Cerebellar nuclear complex (tissue), 1 donor: Measurements from ENCODE around the gene DNMBP.
"Not testable (repeated sequence)": the region's sequence is repeated elsewhere in the genome, so short reads cannot be mapped to it uniquely, and the experiment has no call there.

Source experiments
- DNase-seq, 2 experiments: peaks; one replicate each; lab custom pipeline; 2025; lab: John Stamatoyannopoulos, UW

The DNMBP gene

GRCh38 chr10:99984211-99985034 lies 25.3 kb downstream of the DNMBP start:
- no peak for DNase-seq

GRCh38 chr10:99983280-99983988 lies 26.3 kb downstream of the DNMBP start:
- peak in 1 of 2 experiments; percentile 11 for DNase-seq

GRCh38 chr10:99982728-99983127 lies 27.0 kb downstream of the DNMBP start:
- DNase-seq, result no peak

- no peak for DNase-seq
Measured at GRCh38 chr10:99981581-99982199, 28.1 kb downstream of the DNMBP start.

- no peak for DNase-seq
Measured at GRCh38 chr10:99979066-99979685, 30.6 kb downstream of the DNMBP start.

- DNase-seq, result no peak
Measured at GRCh38 chr10:99977916-99978315, 31.8 kb downstream of the DNMBP start.

GRCh38 chr10:99976886-99977665 lies 32.7 kb downstream of the DNMBP start:
- DNase-seq, result no peak

- DNase-seq, result no peak
Measured at GRCh38 chr10:99975942-99976809, 33.6 kb downstream of the DNMBP start.

- DNase-seq, result no peak
Measured at GRCh38 chr10:99975106-99975829, 34.5 kb downstream of the DNMBP start.

- no peak for DNase-seq
Measured at GRCh38 chr10:99973190-99973589, 36.6 kb downstream of the DNMBP start.

- DNase-seq, result no peak
Measured at GRCh38 chr10:99967961-99968360, 41.8 kb downstream of the DNMBP start.

- DNase-seq, result no peak
Measured at GRCh38 chr10:99966306-99966705, 43.4 kb downstream of the DNMBP start.

GRCh38 chr10:99965700-99966099 lies 44.0 kb downstream of the DNMBP start:
- no peak for DNase-seq

- DNase-seq, result no peak
Measured at GRCh38 chr10:99964791-99965190, 45.0 kb downstream of the DNMBP start.

- not testable (repeated sequence) for DNase-seq
Measured at GRCh38 chr10:99963467-99964165, 46.1 kb downstream of the DNMBP start.

- no peak for DNase-seq
Measured at GRCh38 chr10:99958806-99959205, 50.9 kb downstream of the DNMBP start.

GRCh38 chr10:99958302-99958701 lies 51.4 kb downstream of the DNMBP start:
- DNase-seq, result no peak

GRCh38 chr10:99953510-99953909 lies 56.2 kb downstream of the DNMBP start:
- not testable (repeated sequence) for DNase-seq

GRCh38 chr10:99952799-99953198 lies 56.9 kb downstream of the DNMBP start:
- no peak for DNase-seq
